Caco-2 (cell line): ENCODE results near the gene USP43. TPM values are rescaled to one million over a fixed set of nuclear protein-coding genes. Genes with fewer than 3 reads are reported as not detected.

Source experiments
- BruUV-seq: library from RNA; stranded (reverse); fragments of 400-500 nt; replicated peaks from 2 replicates; lab custom pipeline; 2021; lab: Mats Ljungman, UMichigan
- CTCF ChIA-PET: fragments of 300-600 bp; sonication (Branson Sonifier 250); formaldehyde crosslinking; loops from one replicate; lab custom pipeline; 2022; ENCODE audit warnings: antibody characterized with exemption; lab: Charles Lee
- POLR2A ChIA-PET: fragments of 300-600 bp; sonication (Branson Sonifier 250); formaldehyde crosslinking; loops from one replicate; lab custom pipeline; 2022; ENCODE audit warnings: antibody characterized with exemption; lab: Charles Lee
- DNase-seq, 2 experiments: peaks; one replicate each; pipeline versions ENCODE4 v3.0.0 to v3.0.0-alpha.2; 2020 to 2022
- H3K27me3 ChIP-seq: replicated peaks from 2 replicates; pipeline ENCODE4 v1.6.0; 2011; ENCODE audit warnings: low read length; ENCODE audit not compliant: control insufficient read depth, insufficient read depth
- H3K36me3 ChIP-seq: 2 replicates; pipeline ENCODE4 v1.5.1; 2011; ENCODE audit warnings: low read length; ENCODE audit not compliant: control insufficient read depth, insufficient read depth
- H3K4me1 ChIP-seq: fragments of 250-450 bp; sonication (Bioruptor Pico); 2 replicates; pipeline ENCODE4 v1.5.1; 2020; ENCODE audit warnings: mild to moderate bottlenecking
- H3K4me3 ChIP-seq: 2 replicates; pipeline ENCODE4 v1.5.1; 2011; ENCODE audit warnings: low read depth, mild to moderate bottlenecking, control low read depth, low read length
- H3K9me3 ChIP-seq: fragments of 250-450 bp; sonication (Bioruptor Pico); 2 replicates; pipeline ENCODE4 v1.5.1; 2020; ENCODE audit warnings: mild to moderate bottlenecking, moderate library complexity
- H3K27ac Mint-ChIP-seq: one replicate; pipeline ENCODE4 v1.8.0; 2022; ENCODE audit warnings: mixed read lengths; ENCODE audit not compliant: unreplicated experiment
- H3K27me3 Mint-ChIP-seq: one replicate; pipeline ENCODE4 v1.8.0; 2022; ENCODE audit warnings: mixed read lengths; ENCODE audit not compliant: insufficient read depth, unreplicated experiment
- H3K36me3 Mint-ChIP-seq: one replicate; pipeline ENCODE4 v1.8.0; 2022; ENCODE audit warnings: mild to moderate bottlenecking, mixed read lengths; ENCODE audit not compliant: insufficient read depth, unreplicated experiment
- H3K4me1 Mint-ChIP-seq: one replicate; pipeline ENCODE4 v1.8.0; 2022; ENCODE audit warnings: low read depth, mixed read lengths; ENCODE audit not compliant: unreplicated experiment
- H3K4me3 Mint-ChIP-seq: one replicate; pipeline ENCODE4 v1.8.0; 2022; ENCODE audit warnings: mild to moderate bottlenecking, moderate library complexity, mixed read lengths; ENCODE audit not compliant: unreplicated experiment
- H3K9me3 Mint-ChIP-seq: one replicate; pipeline ENCODE4 v1.8.0; 2022; ENCODE audit warnings: mixed read lengths; ENCODE audit not compliant: unreplicated experiment
- intact Hi-C: fragments of 100-400 bp; cut with micrococcal nuclease; formaldehyde crosslinking; loops from one replicate; pipeline ENCODE4 v1.10.0; 2022; ENCODE audit not compliant: unreplicated experiment
- total RNA-seq: library from RNA; stranded (reverse); gene quantifications from 2 replicates; pipeline ENCODE4 v1.2.3, GENCODE V29; 2022
- TF ChIP-seq, protein P1 (sequence below), 2 experiments: fragments of 200-600 bp in 1 of 2; IDR thresholded peaks; 1 replicate in 1 of 2; 2 replicates in 1 of 2; pipeline versions ENCODE4 v1.5.1 to v1.8.0; 2011 to 2022; ENCODE audit warnings: antibody characterized with exemption in 1 of 2, control low read depth in 1 of 2, inconsistent platforms in 1 of 2, low read depth in 1 of 2, low read length in 1 of 2, mild to moderate bottlenecking in 1 of 2, moderate library complexity in 1 of 2; ENCODE audit not compliant: insufficient read depth in 1 of 2, severe bottlenecking in 1 of 2, unreplicated experiment in 1 of 2

USP43 gene
- total RNA-seq, 1 experiment from 2014 or later: 6.0 TPM

DNA sequence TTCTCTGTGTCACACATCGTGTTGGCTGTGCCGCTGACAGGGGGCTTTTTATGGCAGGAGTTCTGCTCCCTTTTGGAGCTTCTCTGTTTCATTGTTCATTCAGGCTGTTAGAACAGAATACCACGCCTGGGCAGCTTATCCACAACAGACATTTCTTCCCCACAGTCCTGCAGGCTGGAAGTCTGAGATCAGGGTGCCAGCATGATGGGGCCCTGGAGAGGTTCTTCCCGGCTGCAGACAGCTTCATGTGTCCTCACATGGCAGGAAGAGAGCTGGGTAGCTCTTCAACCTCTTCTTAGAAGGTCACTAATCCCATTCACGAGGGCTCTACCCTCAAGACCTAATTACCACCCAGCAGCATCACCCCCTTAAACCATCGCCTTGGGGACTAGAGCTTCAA is 81.0 kb downstream of the USP43 start:
- Mint-ChIP-seq H3K4me3 (no peak overlapping the region), H3K4me1 (no peaks in the 10 kb centered on the region), H3K27ac (no peak overlapping the region), H3K36me3 (peaks cover 5% of the 10 kb centered on the region), H3K9me3 (no peaks in the 10 kb centered on the region), H3K27me3 (no peaks in the 10 kb centered on the region)
- DNase-seq: no peak
- Histone ChIP-seq H3K27me3 (no peaks in the 10 kb centered on the region), H3K9me3 (no peaks in the 10 kb centered on the region), H3K4me3 (no peak overlapping the region), H3K36me3 (no peaks in the 10 kb centered on the region), H3K4me1 (no peaks in the 10 kb centered on the region)
- TF ChIP-seq, protein P1, sequence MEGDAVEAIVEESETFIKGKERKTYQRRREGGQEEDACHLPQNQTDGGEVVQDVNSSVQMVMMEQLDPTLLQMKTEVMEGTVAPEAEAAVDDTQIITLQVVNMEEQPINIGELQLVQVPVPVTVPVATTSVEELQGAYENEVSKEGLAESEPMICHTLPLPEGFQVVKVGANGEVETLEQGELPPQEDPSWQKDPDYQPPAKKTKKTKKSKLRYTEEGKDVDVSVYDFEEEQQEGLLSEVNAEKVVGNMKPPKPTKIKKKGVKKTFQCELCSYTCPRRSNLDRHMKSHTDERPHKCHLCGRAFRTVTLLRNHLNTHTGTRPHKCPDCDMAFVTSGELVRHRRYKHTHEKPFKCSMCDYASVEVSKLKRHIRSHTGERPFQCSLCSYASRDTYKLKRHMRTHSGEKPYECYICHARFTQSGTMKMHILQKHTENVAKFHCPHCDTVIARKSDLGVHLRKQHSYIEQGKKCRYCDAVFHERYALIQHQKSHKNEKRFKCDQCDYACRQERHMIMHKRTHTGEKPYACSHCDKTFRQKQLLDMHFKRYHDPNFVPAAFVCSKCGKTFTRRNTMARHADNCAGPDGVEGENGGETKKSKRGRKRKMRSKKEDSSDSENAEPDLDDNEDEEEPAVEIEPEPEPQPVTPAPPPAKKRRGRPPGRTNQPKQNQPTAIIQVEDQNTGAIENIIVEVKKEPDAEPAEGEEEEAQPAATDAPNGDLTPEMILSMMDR (IDR thresholded peaks at IDR 0.05; ENCODE audit: insufficient read depth in 1 of 2, low read depth in 1 of 2, low read length in 1 of 2, severe bottlenecking in 1 of 2, unreplicated experiment in 1 of 2): no peak
- intact Hi-C loops: no loop called here
- BruUV-seq: no TSS peak
- ChIA-PET CTCF (no interaction called here), POLR2A (no interaction called here)

DNA sequence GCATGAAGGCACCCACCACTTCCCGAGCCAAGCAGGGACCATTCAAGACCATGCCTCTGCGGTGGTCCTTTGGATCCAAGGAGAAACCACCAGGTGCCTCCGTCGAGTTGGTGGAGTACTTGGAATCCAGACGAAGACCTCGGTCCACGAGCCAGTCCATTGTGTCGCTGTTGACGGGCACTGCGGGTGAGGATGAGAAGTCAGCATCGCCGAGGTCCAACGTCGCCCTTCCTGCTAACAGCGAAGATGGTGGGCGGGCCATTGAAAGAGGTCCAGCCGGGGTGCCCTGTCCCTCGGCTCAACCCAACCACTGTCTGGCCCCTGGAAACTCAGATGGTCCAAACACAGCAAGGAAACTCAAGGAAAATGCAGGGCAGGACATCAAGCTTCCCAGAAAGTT is 82.7 kb downstream of the USP43 start:
- CTCF ChIA-PET: interaction anchor here (1.1 to 1.6 kb wide), 2 partner anchors 40 to 200 kb away, joined by 3 to 12 read pairs; no protein-coding TSS in a partner anchor
- TF ChIP-seq, protein P1 (IDR thresholded peaks at IDR 0.05; ENCODE audit: insufficient read depth in 1 of 2, low read depth in 1 of 2, low read length in 1 of 2, severe bottlenecking in 1 of 2, unreplicated experiment in 1 of 2): no peak
- no TSS peak for BruUV-seq
- H3K4me1 ChIP-seq: no peaks in the 10 kb centered on the region
- POLR2A ChIA-PET: no interaction called here
- Mint-ChIP-seq H3K4me3 (no peak overlapping the region), H3K36me3 (peaks cover 5% of the 10 kb centered on the region), H3K27ac (no peak overlapping the region), H3K4me1 (no peaks in the 10 kb centered on the region), H3K27me3 (no peaks in the 10 kb centered on the region), H3K9me3 (no peaks in the 10 kb centered on the region)
- H3K36me3 ChIP-seq: no peaks in the 10 kb centered on the region
- DNase-seq: no peak
- intact Hi-C loops: no loop called here
- no peak overlapping the region for H3K4me3 ChIP-seq
- H3K27me3 ChIP-seq: no peaks in the 10 kb centered on the region
- no peaks in the 10 kb centered on the region for H3K9me3 ChIP-seq

DNA sequence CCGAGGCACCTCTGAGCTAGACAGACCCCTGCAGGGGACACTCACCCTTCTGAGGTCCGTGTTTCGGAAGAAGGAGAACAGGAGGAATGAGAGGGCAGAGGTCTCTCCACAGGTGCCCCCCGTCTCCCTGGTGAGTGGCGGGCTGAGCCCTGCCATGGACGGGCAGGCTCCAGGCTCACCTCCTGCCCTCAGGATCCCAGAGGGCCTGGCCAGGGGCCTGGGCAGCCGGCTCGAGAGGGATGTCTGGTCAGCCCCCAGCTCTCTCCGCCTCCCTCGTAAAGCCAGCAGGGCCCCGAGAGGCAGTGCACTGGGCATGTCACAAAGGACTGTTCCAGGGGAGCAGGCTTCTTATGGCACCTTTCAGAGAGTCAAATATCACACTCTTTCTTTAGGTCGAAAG is 83.2 kb downstream of the USP43 start:
- no peaks in the 10 kb centered on the region for H3K9me3 ChIP-seq
- Mint-ChIP-seq H3K27me3 (no peaks in the 10 kb centered on the region), H3K4me1 (no peaks in the 10 kb centered on the region), H3K36me3 (peaks cover 5% of the 10 kb centered on the region), H3K27ac (no peak overlapping the region), H3K9me3 (no peaks in the 10 kb centered on the region), H3K4me3 (no peak overlapping the region)
- BruUV-seq: no TSS peak
- intact Hi-C loops: no loop called here
- H3K27me3 ChIP-seq: no peaks in the 10 kb centered on the region
- no peaks in the 10 kb centered on the region for H3K4me1 ChIP-seq
- DNase-seq: no peak
- TF ChIP-seq, protein P1 (IDR thresholded peaks at IDR 0.05; ENCODE audit: insufficient read depth in 1 of 2, low read depth in 1 of 2, low read length in 1 of 2, severe bottlenecking in 1 of 2, unreplicated experiment in 1 of 2): no peak
- no peaks in the 10 kb centered on the region for H3K36me3 ChIP-seq
- ChIA-PET CTCF (interaction anchor here (1.1 to 1.6 kb wide), 2 partner anchors 40 to 200 kb away, joined by 3 to 12 read pairs; no protein-coding TSS in a partner anchor), POLR2A (no interaction called here)
- H3K4me3 ChIP-seq: no peak overlapping the region
